H1 (cell line): ENCODE results near the gene SLC25A36. TPM values are rescaled to one million over a fixed set of nuclear protein-coding genes. Genes with fewer than 3 reads are reported as not detected.

Experiments used
- CBX5 ChIP-seq: fragments of 300-800, 300-1000 bp; sonication (generic); IDR thresholded peaks from 2 replicates; pipeline ENCODE4 v1.7.1; 2016; ENCODE audit warnings: antibody characterized with exemption, low read length, low read depth
- CBX8 ChIP-seq: fragments of 300-800, 300-1000 bp; sonication (generic); IDR thresholded peaks from 2 replicates; pipeline ENCODE4 v1.7.1; 2016; ENCODE audit warnings: low read depth, low read length, borderline replicate concordance
- CEBPB ChIP-seq: IDR thresholded peaks from 2 replicates; pipeline ENCODE4 v1.6.1; 2012; ENCODE audit warnings: low read depth, low read length
- CHD1 ChIP-seq: IDR thresholded peaks from 2 replicates; pipeline ENCODE4 v1.6.1; 2012; ENCODE audit warnings: low read depth, low read length, improper control_type of control experiment
- CHD2 ChIP-seq: IDR thresholded peaks from 2 replicates; pipeline ENCODE4 v1.6.1; 2012; ENCODE audit warnings: low read length, improper control_type of control experiment
- CREB1 ChIP-seq: IDR thresholded peaks from 2 replicates; pipeline ENCODE4 v1.6.1; 2012; ENCODE audit warnings: inconsistent platforms
- CTBP2 ChIP-seq: IDR thresholded peaks from 2 replicates; pipeline ENCODE4 v1.7.0; 2011; ENCODE audit warnings: borderline replicate concordance, mild to moderate bottlenecking, moderate library complexity, mixed read lengths, low read length; ENCODE audit not compliant: insufficient read depth, insufficient read length
- CTCF ChIP-seq, 3 experiments: IDR thresholded peaks; 1 replicate in 2 of 3; 2 replicates in 1 of 3; pipeline versions ENCODE4 v1.5.1 to v1.6.1; 2011; ENCODE audit warnings: low read length in 3 of 3, mild to moderate bottlenecking in 3 of 3, inconsistent platforms in 2 of 3, low read depth in 1 of 3, moderate library complexity in 1 of 3; ENCODE audit not compliant: insufficient read depth in 1 of 3; ENCODE audit errors: control extremely low read depth in 1 of 3
- E2F6 ChIP-seq: IDR thresholded peaks from 2 replicates; pipeline ENCODE4 v1.6.1; 2012; ENCODE audit warnings: inconsistent platforms
- EZH2 ChIP-seq: fragments of 200-600 bp; sonication (generic); IDR thresholded peaks from 2 replicates; pipeline ENCODE4 v1.7.1; 2012; ENCODE audit warnings: low read depth, mild to moderate bottlenecking, moderate library complexity, low read length, inconsistent platforms; ENCODE audit not compliant: severe bottlenecking
- KDM1A ChIP-seq: fragments of 200-600, 300-600 bp; sonication (generic); IDR thresholded peaks from 2 replicates; pipeline ENCODE4 v1.7.1; 2016; ENCODE audit warnings: mild to moderate bottlenecking, low read length, borderline replicate concordance
- MAFK ChIP-seq: IDR thresholded peaks from 2 replicates; pipeline ENCODE4 v1.6.1; 2012; ENCODE audit warnings: low read depth, mild to moderate bottlenecking, improper control_type of control experiment, low read length
- NANOG ChIP-seq: IDR thresholded peaks from 2 replicates; pipeline ENCODE4 v1.6.1; 2011; ENCODE audit warnings: low read length, low read depth, mild to moderate bottlenecking, inconsistent platforms; ENCODE audit not compliant: insufficient read depth, poor library complexity, severe bottlenecking
- POU5F1 ChIP-seq: IDR thresholded peaks from 2 replicates; pipeline ENCODE4 v1.6.1; 2011; ENCODE audit warnings: low read depth, mild to moderate bottlenecking, low read length, moderate library complexity
- SAP30 ChIP-seq: fragments of 300-600 bp; sonication (generic); IDR thresholded peaks from 2 replicates; pipeline ENCODE4 v1.7.1; 2012; ENCODE audit warnings: low read length, moderate library complexity, mild to moderate bottlenecking, inconsistent platforms; ENCODE audit not compliant: insufficient read depth, insufficient replicate concordance
- SIX5 ChIP-seq: IDR thresholded peaks from 2 replicates; pipeline ENCODE4 v1.6.1; 2011; ENCODE audit warnings: mild to moderate bottlenecking, low read depth, low read length
- SP1 ChIP-seq: IDR thresholded peaks from 2 replicates; pipeline ENCODE4 v1.6.1; 2011; ENCODE audit warnings: low read depth, low read length
- SP2 ChIP-seq: IDR thresholded peaks from 2 replicates; pipeline ENCODE4 v1.6.1; 2012; ENCODE audit warnings: mild to moderate bottlenecking, low read length, inconsistent platforms
- TAF1 ChIP-seq: IDR thresholded peaks from 2 replicates; pipeline ENCODE4 v1.6.1; 2011; ENCODE audit warnings: mild to moderate bottlenecking, low read depth, low read length
- TAF7 ChIP-seq: optimal IDR thresholded peaks from 2 replicates; pipeline ENCODE3; 2011; ENCODE audit warnings: low read depth, mild to moderate bottlenecking, inconsistent platforms, low read length, moderate library complexity, borderline replicate concordance
- TCF12 ChIP-seq: IDR thresholded peaks from 2 replicates; pipeline ENCODE4 v1.6.1; 2011; ENCODE audit warnings: low read depth, mild to moderate bottlenecking, low read length
- YY1 ChIP-seq: IDR thresholded peaks from 2 replicates; pipeline ENCODE4 v1.6.1; 2011; ENCODE audit warnings: low read depth, mild to moderate bottlenecking, low read length
- polyA plus RNA-seq, 7 experiments: library from polyadenylated mRNA; depleted of rRNA in 3 of 7; stranded (reverse) in 5 of 7; unstranded in 2 of 7; fragments of >200 nt in 5 of 7; fragments of 200-250 nt in 2 of 7; gene quantifications; 1 replicate in 5 of 7; 2 replicates in 1 of 7; 4 replicates in 1 of 7; pipeline versions ENCODE4 v1.2.1 to v1.2.3, GENCODE V29; 2011 to 2013; ENCODE audit warnings: missing spikeins in 2 of 7, mixed read lengths in 2 of 7
- total RNA-seq: library from RNA; stranded (reverse); fragmentation: NEBNext Ultra II Directional; extraction: Animal tissue kit (Norgen Biotek cat#: 25700); gene quantifications from 2 replicates; pipeline ENCODE4 v1.2.1, GENCODE V29; 2021

The SLC25A36 gene
- total and polyA plus RNA-seq, 2 of the 8 experiments (the other 6 are each of a cell fraction or from before 2014, with no cell fraction given): 42.9 to 71.8 TPM

DNA sequence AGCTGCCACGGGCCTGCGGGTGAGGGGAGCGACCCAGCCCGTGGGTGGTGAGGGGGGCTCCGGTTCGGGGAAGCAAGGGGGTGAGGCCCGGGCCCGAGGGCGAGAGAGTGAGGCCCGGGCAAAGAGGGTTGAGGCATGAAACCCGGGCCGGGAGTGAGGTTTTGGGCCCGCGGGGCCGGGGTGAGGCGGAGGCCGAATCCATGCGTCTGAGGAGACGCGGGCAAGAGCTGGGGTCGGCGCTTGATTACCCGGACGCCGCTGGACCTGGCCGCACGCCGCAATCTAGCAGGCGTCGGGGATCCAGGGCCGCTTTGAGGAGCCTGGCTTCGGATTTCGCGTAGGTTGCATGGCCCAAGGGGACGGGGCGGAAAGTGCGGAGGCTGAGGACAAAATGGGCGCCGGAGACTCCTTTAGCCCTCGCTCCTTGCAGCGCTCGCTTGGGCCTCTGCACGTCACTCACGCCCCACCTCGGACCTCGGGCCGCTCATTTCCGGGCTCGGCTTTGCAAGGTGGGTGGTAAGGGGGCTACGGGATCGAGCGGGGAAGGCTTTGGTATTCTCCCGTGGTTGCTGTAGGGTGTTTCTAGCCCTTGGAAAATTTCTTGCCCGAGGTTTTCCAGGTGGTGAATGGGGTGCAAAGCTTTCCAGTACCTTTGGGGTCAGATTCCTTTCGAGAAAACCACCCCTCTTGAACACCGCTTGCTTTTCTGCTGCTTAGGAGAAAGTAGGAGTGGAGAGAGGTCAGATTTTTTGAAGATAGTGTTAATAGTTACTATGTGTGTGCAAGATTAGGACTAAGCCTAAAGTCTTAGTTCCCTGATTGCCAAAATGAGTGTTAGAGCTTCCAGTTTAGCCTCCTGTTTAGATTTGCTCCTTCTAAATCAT lies 827 bp downstream of the SLC25A36 start (continued):
- TF ChIP-seq CBX5 (no peak), MAFK (no peak), CTBP2 (no peak), KDM1A (no peak), CHD2 (no peak), YY1 (peak; percentile 90), NANOG (no peak), CTCF (IDR thresholded peaks at IDR 0.05; ENCODE audit: control extremely low read depth in 1 of 3, insufficient read depth in 1 of 3, low read depth in 1 of 3, low read length in 3 of 3) (no peak), POU5F1 (no peak), CHD1 (no peak), CREB1 (peak; percentile 52), SIX5 (no peak), E2F6 (no peak), SP2 (no peak), TAF1 (peak; percentile 88), SAP30 (no peak), SP1 (no peak), TCF12 (no peak), EZH2 (no peak), CEBPB (no peak), TAF7 (peak; percentile 21), CBX8 (no peak)
